ENCODE data around the gene TNFAIP8L3.
"Not testable (repeated sequence)": the region's sequence is repeated elsewhere in the genome, so short reads cannot be mapped to it uniquely, and the experiment has no call there.

The TNFAIP8L3 gene

GRCh38 chr15:51129535-51130188 is 35.0 kb upstream of the TNFAIP8L3 start:
- no peak for TF ChIP-seq CTCF (IDR thresholded peaks at IDR 0.05; ENCODE audit: borderline replicate concordance, control extremely low read depth, extremely low read depth, insufficient read depth, missing control alignments)
- no peak for DNase-seq (ENCODE audit: low spot score)
- in situ Hi-C loops (cut with MboI; ENCODE audit: low sequenced_read_pairs, unreplicated experiment) = no loop called here

GRCh38 chr15:51128701-51129100 is 34.0 kb upstream of the TNFAIP8L3 start:
- TF ChIP-seq CTCF (IDR thresholded peaks at IDR 0.05; ENCODE audit: borderline replicate concordance, control extremely low read depth, extremely low read depth, insufficient read depth, missing control alignments) = no peak
- in situ Hi-C loops (cut with MboI; ENCODE audit: low sequenced_read_pairs, unreplicated experiment) = no loop called here
- no peak for DNase-seq (ENCODE audit: low spot score)

DNA sequence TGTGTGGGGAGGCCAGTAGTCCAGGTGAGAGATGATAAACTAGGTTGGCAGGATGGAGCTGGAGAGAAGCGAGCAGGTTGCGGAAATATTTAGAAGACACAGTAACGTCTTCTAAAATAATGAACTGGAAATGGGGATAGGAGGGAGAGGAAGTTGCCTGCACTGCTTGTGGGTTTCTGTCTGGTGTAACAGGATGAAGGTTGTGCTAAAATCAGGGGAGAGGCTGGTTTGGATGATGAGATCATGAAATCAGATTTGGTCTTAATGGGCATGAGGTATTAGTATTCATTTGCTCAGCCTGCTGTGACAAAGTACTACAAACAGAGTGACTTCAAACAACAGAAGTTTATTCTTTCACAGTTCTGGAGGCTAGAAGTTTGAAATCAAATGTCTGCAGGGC is 32.1 kb upstream of the TNFAIP8L3 start:
- no peak for DNase-seq (ENCODE audit: low spot score)
- in situ Hi-C loops (cut with MboI; ENCODE audit: low sequenced_read_pairs, unreplicated experiment) = no loop called here
- no peak for TF ChIP-seq CTCF (IDR thresholded peaks at IDR 0.05; ENCODE audit: borderline replicate concordance, control extremely low read depth, extremely low read depth, insufficient read depth, missing control alignments)

- DNase-seq (ENCODE audit: low spot score); in situ Hi-C loops (cut with MboI; ENCODE audit: low sequenced_read_pairs, unreplicated experiment): not testable (repeated sequence)
These were observed 28.3 kb upstream of the TNFAIP8L3 start for GRCh38 chr15:51123002-51123401.

DNA sequence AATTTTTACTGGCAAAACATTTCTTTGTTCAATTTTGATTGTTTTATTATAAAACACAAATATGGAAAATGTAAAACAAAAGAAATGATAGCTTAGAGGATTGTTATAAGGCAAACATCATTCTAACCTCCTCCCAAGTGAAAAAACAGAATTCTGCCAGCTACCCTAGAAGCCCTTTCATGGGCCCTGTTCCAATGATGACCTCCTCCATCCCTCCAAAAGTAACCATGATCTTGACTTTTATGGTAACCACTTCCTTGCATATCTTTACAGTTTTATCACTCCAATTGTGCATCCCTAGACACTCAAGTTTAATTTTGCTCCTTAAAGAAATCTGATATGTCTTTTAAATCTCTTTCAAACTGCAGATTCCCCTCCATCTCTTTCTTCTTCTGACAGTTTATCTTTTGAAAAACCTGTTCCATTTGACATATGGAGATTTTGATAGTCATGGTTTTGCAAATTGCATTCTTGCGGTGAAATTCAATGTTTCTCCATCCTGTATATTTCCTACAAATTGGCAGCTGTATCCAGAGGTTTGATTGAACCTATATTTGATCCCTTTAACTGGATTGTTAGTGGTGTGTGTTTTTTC is 27.0 kb upstream of the TNFAIP8L3 start:
- no peak for TF ChIP-seq CTCF (IDR thresholded peaks at IDR 0.05; ENCODE audit: borderline replicate concordance, control extremely low read depth, extremely low read depth, insufficient read depth, missing control alignments)
- in situ Hi-C loops (cut with MboI; ENCODE audit: low sequenced_read_pairs, unreplicated experiment) = no loop called here
- DNase-seq (ENCODE audit: low spot score) = no peak

DNA sequence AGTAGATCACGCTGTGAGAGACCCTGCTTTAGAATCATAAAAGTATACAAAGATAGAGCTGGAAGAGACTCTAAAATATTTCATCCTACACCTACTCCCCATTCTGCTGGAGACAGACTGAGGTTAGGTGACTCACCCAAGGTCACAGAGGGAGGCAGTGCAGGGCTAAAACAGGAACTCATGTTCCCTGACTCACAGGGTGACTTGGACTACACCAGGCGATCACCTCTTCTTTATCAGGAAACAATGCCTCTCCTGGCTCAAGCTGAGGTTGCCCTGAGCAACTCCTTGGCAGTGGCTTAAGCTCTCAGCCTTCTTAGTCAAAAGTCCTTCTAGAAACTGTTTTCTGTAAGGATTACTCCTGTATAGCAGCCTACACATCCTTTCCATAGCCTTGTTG is 26.4 kb upstream of the TNFAIP8L3 start:
- no peak for TF ChIP-seq CTCF (IDR thresholded peaks at IDR 0.05; ENCODE audit: borderline replicate concordance, control extremely low read depth, extremely low read depth, insufficient read depth, missing control alignments)
- in situ Hi-C loops (cut with MboI; ENCODE audit: low sequenced_read_pairs, unreplicated experiment) = no loop called here
- DNase-seq (ENCODE audit: low spot score) = no peak

DNA sequence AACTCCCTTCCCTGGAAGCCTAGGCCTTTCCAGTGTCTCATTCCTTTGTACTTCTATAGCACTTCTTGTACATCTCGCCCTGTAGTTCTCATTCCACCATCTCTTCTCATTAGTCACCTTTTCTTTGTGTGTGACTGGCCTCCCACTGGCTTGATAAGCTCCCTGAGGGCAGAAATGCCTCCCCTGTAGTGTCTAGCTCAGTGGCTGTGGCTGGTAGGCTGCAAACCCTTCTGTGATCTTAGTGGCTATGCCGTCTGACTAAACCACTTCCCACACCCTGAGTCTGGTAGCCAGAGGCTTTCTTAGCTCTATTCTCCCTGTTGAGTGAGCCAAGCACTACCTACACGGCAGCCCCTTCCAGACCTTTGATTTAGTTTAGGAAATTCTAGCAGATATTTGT is 24.4 kb upstream of the TNFAIP8L3 start:
- TF ChIP-seq CTCF (IDR thresholded peaks at IDR 0.05; ENCODE audit: borderline replicate concordance, control extremely low read depth, extremely low read depth, insufficient read depth, missing control alignments) = no peak
- in situ Hi-C loops (cut with MboI; ENCODE audit: low sequenced_read_pairs, unreplicated experiment) = no loop called here
- DNase-seq (ENCODE audit: low spot score) = no peak

Measured in GM13976 (cell line).